ENCODE results near the gene SNAI3.

DNA sequence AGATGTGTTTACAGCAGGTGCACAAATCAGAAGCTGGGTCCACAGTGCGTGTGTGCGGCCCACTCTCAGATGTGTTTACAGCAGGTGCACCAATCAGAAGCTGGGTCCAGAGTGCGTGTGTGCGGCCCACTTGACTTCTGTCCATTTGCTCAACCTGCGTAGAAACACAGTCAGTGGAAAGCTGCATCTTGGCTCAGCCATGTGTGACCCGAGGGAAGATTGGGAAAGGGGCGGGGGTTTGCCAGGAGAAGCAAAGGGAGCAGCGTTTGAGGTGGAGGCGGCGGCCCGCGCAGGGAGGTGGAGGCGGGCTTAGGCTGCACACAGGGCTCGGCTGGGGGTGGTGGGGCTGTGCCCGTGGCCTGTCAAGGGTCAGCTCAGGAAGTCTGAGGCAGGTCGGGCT lies 24.2 kb upstream of the SNAI3 start:
- TF ChIP-seq, protein P1, sequence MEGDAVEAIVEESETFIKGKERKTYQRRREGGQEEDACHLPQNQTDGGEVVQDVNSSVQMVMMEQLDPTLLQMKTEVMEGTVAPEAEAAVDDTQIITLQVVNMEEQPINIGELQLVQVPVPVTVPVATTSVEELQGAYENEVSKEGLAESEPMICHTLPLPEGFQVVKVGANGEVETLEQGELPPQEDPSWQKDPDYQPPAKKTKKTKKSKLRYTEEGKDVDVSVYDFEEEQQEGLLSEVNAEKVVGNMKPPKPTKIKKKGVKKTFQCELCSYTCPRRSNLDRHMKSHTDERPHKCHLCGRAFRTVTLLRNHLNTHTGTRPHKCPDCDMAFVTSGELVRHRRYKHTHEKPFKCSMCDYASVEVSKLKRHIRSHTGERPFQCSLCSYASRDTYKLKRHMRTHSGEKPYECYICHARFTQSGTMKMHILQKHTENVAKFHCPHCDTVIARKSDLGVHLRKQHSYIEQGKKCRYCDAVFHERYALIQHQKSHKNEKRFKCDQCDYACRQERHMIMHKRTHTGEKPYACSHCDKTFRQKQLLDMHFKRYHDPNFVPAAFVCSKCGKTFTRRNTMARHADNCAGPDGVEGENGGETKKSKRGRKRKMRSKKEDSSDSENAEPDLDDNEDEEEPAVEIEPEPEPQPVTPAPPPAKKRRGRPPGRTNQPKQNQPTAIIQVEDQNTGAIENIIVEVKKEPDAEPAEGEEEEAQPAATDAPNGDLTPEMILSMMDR (IDR thresholded peaks at IDR 0.05) = no peak
- no peak for TF ChIP-seq POLR2A (IDR thresholded peaks at IDR 0.05; ENCODE audit: low read depth)

Data from esophagus muscularis mucosa (tissue), 3 donors.